ENCODE data around the gene GTF3A.
"Not testable (repeated sequence)": the region's sequence is repeated elsewhere in the genome, so short reads cannot be mapped to it uniquely, and the experiment has no call there.

GTF3A gene

DNA sequence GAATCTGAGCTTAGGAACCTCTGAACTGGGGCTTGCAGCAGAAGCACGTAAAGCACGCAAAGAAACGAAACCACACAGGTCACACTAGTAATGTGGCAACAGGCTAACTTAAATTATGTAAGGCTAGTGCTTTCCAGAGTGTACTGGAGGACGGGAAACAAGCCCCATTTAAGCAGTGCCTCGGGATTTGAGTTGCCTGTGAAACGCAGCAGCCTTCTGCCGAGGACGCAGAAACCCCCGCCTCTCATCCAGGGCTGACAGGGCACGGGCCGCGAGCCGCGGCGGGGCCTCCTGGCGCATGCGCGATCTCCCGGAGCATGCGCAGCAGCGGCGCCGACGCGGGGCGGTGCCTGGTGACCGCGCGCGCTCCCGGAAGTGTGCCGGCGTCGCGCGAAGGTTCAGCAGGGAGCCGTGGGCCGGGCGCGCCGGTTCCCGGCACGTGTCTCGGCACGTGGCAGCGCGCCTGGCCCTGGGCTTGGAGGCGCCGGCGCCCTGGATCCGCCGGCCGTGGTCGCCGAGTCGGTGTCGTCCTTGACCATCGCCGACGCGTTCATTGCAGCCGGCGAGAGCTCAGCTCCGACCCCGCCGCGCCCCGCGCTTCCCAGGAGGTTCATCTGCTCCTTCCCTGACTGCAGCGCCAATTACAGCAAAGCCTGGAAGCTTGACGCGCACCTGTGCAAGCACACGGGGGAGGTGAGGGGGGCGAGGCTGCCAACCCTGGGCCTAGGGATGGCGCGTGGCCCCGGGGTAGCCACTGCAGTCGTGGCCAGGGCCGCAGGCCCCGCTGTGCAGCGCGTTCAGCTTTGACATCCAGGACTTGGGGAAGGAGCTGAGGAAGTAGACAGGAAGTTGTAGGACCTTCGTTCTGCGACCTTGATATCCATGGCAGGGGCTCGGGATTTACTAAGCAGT lies at the start of gene GTF3A:
TSS of gene GTF3A (plus strand) at position 374 of the 912 bp plus-strand sequence.
- DNase-seq: peak; percentile 93

DNA sequence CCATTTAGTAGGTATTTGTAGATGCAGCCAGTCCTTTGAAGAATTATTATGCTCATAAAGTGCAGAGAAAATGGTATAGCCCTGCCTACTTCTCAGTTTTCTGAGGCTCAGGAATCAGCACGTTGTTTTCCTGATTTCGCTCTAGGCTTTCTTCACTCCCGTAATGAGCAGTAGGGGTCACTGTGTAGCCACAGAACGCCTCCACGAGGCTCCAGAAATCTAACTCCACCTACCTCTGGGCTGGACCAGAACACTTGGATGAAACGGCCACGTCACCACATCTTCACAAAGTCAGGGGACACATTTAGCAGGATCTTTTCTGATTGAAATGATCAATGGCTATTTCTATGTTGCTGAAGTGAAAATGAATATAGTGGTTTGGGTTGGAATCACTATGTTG lies 49.8 kb upstream of the GTF3A start:
- DNase-seq: peak; percentile 64

DNA sequence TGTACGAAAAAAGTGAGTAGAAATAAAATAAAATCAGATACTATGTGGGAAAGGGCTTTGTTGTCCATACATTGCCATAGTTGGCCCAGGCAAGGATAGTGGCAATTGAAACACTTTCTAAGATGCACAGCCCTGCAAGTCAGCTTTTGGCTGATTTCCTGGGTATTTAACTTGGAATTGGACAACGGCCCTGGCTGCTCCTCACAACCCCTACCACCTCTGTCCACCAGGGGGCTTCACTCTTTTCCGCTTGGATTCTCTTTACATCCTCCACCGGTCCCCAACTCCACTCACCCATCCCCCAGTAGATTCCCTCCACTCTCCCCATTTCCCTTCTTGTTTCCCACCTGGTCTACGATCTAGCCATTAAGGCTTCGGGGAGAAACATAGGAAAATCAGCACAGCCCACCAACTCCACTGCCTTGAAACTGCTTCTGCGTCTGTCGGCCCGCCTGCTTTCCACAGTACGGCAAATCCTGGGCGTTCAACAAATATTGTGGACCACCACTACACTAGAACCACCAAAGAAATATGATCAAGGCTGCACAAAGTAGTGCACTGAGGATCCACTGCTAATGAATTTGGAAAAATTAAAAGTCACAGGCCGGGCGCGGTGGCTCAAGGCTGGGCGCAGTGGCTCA lies 48.6 kb upstream of the GTF3A start:
- peak; percentile 75 for DNase-seq

DNA sequence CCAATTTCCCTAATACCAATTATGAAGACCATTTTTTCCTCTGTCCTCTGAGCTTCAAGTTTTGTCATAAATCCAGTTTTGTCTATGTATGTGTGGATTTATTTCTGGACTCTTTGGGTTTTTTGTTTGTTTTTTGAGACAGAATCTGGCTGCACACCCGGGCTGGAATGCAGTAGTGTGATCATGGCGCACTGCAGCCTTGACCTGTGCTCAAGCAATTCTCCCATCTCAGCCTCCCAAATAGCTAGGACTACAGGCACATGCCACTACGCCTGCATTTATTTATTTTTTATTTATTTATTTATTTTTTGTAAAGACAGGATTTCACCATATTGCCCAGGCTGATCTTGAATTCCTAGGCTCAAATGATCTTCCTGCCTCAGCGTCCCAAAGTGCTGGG lies 45.3 kb upstream of the GTF3A start:
- DNase-seq: no peak

DNA sequence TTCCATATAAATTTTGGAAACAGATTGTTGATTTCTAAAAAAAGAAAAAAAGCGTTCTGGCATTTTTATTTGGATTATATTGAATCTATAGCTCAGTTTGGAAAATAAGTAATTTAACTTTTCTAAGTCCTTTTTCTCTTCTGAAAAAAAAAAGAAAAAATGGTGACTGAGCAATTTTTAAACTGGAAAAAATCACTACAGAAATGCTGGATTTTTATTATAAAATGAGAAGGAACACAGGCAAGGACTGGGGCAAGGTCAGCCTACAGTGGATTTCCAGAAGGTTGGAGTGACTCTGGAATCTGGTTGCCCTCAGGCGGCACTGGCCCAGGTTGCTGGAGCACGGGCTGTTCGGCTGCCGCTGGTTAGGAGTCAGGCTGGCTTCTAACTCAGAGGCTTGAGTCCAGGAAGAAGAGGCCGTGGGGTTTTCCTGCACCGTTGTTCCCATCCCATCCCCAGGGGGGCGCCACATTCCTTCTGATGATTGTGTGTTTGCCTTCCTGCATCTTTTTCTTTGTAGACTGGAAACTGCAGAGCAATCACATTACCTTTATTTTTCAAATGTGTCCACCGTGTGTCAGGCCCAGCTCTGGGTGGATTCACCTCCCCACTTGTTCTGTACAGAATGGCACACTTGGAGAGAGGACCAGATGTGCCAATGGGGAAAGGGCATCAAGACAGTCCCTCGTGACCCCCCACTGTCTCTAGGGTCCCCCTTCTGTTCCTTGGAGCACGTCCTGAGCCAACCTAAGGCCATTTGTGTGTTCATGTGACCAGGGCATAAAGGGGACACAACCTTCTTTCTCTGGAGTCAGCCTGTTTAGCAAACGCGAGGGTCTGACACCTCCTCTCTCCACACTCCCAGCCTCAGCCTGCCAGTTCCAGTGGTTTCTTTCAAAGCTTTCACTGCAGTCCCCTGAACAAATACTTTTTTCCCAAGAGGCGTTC lies 44.5 kb upstream of the GTF3A start:
- DNase-seq: peak; percentile 77

DNA sequence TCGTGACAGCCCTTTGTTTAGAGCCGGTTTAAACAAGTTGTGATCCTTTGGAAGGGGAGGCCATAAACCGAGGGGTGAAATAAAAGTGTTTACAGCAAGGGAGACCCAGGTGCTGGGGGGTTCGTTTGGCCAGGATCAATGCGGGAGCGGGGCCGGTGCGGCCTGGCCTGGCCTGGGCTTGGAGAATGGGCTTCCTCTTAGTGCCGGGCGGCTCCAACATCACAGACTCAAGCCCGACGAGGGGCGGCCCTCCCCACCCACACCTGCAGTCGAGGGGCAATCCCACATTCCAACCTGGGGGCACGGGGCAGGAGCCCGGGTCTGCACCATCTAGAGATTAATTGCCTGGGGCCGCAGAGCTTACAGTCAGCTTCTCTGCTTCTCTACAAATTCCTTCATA lies 42.8 kb upstream of the GTF3A start:
- no peak for DNase-seq

DNA sequence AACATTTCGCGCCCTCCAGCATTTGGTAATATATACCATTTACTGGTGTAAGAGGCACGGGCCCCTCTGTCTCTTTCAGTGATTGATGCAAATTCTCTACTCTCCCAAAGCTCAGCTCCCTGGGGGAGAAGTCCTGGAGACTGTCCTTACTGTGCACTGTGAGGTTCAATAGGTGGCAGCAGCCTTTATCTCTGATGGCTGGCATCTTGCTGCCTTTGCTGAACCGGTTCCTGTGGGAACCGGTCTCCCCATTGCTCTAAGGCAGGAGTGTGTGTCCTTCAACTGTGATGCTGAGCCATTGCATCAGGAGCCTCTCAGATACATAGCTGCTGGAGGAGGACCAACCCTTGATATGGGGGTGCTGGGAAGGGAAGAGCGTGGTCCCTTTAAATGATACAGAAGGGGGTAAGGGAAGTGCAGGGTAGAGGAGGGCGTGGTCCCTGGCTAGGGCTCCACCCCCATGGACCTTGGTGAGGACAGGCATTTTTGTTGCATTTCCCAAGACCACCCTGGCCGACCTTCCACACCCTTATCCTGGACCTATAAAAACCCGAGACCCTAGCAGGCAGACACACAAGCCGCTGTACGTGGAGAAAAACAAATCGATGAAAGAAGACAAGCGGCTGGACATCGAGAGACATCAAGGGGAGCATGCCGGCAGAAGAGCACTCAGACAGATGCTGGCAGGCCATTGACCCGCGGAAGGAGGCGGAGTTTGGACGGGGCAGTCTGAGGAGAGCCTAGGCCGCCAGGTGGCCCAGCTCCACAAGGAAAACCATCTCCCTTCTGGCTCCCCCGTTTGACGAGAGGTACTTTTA lies 41.1 kb upstream of the GTF3A start:
- DNase-seq: no peak

DNA sequence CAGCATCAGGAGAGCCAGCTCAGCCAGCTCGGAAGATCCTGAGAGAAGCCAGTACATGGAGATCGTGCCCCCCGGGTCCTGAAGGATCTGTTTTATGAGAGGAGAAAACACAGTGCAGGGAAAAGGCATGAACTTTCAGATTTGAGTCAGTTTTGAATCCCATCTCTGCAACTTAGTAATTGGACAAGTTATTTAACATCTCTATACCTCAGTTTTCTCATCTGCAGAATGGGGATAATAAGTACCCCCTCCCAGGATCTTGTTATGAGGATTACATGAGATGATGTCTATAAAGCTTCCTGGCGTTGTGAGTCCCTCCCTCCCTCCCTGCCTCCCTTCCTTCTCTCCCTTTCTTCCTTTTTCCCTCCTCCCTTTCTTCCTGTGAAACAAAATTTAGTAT lies 40.1 kb upstream of the GTF3A start:
- no peak for DNase-seq

DNA sequence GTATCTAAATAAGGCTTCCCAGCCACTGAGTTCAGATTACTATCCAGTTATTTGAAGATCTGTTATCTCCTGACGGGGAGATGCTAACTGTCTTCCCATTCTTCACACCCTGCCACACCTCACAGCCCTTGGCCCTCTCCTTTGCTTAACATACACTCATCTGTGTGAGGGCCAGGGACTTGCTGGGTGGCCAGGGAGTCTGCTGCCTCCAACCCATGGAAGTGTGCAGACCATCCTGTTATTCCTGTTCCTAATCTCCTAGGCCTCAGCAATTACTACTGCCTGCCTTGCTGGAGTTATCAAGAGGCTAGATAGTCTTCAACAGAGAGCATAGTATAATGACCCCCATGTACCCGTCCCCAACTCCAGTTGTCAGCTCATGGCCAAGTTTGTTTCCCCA lies 36.2 kb upstream of the GTF3A start:
- DNase-seq: no peak

DNA sequence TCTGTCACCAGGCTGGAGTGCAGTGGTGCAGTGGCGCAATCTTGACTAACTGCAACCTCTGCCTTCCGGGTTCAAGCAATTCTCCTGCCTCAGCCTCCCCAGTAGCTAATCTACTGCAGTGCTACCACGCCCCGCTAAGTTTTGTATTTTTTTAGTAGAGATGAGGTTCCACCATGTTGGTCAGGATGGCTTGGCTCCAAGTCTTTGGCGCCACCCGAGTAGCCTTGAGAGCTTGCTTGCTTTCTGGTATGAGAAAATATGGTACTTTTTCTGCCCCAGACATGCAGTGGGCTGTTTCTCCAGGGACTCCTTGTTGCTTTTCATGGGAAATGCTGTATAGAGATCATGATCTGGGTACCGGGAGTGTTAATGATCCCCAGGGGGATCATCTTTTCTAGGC lies 34.5 kb upstream of the GTF3A start:
- DNase-seq: no peak

DNA sequence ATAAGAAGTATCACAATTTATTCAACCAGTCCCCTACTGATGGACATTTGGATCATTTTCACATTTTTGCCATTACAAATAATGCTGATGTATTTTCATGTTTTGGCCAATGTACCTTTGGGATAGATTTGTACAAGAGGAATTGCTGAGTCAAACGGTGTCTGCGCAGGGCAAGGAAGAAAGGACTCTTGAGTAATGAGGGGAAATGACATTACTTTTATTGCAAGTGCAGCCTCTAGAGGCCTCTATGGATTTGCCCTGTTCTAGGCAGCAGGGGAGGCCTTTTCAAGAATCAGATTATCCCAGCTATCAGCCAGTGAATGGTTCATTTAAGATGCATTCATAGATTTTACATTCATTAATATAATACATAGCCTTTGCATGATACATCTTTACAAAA lies 32.9 kb upstream of the GTF3A start:
- no peak for DNase-seq

DNA sequence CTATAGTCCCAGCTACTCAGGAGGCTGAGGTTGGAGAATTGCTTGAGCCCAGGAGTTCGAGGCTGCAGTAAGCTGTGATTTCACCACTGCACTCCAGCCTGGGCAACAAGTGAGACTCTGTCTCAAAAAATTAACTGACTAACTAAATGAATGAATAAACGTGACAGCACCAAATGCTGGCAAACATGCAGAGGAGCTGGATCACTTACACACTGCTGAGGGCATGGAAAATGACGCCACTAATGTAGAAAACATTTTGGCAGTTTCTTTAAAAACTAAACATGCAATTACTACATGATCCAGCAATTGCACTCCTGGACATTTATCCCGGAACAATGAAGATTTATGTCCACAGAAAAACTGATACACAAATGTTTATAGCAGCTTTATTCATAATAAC lies 31.3 kb upstream of the GTF3A start:
- DNase-seq: no peak

DNA sequence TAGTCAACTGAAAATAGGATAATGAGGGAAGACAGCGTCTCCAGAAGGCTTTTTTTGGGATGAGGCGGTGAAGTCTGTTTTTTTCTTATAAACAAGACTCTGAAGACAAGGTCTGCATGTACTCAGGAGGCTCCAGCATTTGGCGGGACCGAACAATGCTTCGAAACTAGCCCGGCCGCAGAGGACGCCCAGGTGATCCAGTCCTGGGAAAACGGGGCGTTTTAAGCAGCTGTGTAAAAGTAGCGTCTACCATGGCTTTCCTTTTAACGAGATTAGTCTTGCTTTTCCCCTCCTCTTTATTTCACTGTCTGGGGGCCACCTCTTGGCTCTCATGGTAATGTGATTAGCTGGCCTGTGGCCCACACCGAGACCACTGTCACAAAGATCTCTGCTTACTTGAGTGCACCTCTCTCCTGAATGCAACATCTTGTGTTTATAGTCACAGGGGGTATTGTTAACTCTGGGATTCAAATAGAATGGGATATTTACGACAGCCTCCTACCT lies 29.4 kb upstream of the GTF3A start:
- DNase-seq: no peak

DNA sequence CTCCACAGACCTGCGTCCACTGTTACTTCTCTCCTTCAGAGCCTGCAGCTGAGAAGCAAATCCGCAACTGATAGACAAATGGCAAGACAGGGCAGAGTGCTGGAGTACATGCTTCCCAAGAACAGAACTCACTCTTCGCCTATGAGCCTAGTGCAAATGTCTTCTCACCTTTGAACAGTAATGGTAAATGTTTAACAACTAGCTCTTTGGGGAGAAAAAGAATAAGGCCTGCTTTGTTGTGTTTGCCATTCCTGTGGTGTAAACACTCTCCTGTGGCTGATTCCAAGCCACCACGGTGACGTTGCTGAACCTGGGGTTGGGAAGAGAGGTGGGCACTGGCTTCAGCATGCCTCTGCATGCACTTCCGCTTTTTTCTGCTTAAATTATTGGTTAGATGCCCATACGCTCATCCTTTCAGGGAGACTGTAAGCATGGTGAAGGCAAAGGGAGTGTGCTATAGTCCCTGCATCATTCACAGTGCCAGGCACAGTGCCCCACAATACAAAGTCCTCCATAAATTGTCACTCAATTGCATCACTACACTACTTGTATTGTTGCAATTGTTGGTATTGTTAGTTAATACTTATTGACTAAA lies 28.1 kb upstream of the GTF3A start:
- DNase-seq: no peak

DNA sequence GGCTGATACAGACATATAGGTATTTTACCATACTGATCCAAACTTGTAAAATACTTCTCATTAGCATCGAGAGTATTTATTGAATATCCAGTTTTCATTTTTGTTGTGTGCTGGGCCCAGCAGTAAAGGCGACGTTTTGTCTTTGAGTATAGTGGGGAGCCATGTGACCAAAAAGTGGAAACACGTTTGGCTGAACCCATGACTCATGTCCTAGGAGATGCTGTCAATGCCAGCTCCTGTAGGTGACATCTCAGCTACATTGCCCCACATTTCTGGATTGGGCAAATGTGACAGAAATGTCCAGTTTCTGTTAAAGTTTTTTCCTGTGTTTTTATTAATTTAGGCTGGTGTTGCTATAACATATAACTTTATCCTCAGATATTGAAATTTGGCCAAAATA lies 26.1 kb upstream of the GTF3A start:
- DNase-seq: no peak

DNA sequence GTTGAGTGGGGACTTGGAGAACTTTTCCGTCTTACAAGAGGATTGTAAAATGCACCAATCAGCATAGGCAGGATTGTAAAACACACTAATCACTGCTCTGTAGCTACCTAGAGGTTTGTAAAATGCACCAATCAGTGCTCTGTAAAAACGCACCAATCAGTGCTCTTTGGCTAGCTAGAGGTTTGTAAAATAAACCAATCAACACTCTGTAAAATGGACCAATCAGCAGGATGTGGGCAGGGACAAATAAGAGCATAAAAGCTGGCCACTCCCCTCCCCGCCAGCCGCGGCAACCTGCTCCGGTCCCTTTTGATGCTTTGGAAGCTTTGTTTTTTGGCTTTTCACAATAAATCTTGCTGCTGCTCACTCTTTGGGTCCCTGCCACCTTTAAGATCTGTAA lies 24.0 kb upstream of the GTF3A start:
- DNase-seq: not testable (repeated sequence)

DNA sequence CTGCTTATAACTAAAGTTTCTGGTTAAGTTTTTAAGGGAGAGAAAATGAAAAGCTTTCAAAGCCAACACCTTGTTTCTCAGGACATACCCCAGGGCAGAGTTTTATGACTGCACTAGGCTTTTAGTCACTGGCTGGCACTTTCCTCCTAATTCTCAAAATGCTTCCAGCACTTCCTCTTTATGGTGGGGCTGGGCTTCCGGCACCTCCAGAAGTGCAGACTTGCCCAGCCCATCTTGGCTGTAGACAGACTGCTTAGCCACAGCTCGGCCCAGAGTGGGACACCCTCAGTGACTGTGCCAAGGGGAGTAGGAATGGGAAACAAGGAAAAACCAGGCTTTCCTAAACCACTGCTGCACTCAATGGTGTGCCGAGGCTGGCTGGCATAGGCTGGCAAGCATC lies 23.2 kb upstream of the GTF3A start:
- DNase-seq: no peak

DNA sequence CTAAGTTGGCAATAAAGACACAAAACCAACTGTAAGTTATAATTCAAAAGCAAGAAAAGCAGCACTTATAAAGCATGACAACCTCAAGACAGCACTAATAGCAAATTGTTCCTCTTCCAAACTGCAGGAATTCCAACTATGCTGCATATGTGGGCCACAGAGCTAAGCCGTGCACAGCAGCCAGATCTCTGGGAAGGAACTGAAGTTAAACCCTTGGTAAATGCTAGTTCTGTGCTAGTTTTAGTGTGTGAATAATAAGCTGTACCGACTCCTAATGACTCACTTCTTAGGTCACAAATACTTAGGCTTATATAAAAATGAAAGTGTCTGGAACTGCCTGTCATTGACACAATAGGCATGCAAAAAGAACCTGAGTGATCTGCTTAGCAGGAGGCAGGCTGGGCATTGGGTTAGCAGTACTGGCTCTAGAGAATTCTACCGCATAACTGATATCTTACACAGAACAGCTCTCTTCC lies 21.2 kb upstream of the GTF3A start:
- DNase-seq: no peak

DNA sequence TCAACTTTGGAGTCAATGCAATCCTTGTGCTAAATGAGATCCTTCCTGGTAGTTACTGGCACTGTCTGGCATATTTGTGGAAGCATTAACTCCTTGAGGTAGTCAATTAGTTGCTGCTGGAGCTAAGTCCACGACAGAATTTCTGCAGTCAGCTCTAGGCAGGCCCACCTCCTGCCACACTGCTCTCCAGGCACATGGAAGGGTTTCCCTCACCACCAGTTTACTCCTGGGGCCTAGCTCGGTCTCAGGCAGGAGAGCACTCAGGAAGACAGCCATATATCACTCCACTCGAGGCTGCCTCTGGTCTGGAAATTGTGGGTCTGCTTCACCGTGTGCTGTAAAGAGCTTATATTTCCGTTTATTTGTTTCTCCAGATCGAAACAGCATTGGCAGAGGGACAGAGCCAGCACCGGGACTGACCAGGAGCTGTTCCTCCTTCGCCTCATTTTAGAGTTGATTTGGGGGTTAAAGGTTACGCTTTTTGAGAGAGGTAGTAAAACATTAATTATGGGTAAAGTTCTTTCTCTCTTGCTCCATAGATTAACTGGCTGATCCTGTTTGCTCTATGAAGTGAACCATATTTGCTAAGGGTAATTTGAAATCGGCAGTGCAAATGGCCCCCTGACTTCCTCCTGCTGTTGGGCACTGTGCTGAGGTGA lies 20.6 kb upstream of the GTF3A start:
- no peak for DNase-seq

DNA sequence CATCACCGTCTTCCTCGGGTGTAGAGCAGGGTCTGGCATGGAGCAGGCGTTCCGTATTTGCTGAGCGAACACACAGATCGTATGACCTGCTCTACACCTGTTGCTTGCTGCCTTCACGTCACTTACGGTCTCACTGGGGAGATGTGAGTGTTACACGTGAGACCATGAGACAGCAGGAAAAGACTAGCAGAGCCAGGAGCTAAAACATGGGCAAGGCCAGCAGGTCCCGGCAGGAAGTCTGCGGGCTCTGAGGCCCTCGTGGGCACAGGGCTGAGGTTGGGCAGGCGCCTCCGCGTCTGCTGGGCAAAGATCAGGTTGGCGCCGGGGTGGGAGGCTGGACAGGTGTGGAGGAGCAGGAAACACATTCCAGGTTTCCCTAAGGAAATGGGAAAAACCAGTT lies 19.7 kb upstream of the GTF3A start:
- DNase-seq: no peak

DNA sequence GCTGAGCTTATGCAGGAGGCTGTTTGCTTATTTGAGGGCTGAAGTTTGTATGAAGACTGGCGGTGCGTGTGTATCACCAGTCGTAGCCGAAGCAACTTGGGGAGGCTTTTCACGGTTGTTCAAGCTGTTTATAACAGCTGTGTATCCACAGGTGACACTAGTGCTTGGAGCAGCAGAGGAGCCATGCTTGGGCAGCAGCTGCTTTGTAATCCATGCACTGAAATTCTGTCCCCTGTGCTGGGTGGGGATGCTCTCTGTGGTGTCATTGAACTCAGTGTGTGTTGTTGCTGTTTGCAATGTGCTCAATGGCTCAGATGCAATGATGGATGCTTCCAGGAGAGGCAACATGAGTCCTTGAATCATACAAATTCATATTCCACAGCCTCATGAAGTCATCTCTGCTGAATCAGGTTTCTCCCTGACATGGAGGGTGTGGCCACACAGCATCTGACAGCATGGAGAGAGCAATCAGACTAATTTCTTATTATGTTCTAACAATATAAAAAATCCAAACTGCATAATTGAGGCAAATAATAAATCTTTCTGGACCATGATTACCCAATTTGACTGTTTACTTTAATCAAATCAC lies 18.8 kb upstream of the GTF3A start:
- no peak for DNase-seq

All from right forelimb (tissue), 1 donor.